HG03378 (cell line): ENCODE data around the gene BTBD16.

Source experiments
- ATAC-seq: cut with Tn5 transposase; IDR thresholded peaks from one replicate; pipeline ENCODE4 v1.9.1; 2021; ENCODE audit warnings: mild to moderate bottlenecking, moderate library complexity; ENCODE audit not compliant: unreplicated experiment

Gene BTBD16

GRCh38 chr10:122308417-122309141, 37.5 kb downstream of the BTBD16 start:
- ATAC-seq, result no peak

- ATAC-seq, result no peak
Observed at GRCh38 chr10:122310311-122311050, 39.4 kb downstream of the BTBD16 start.

- no peak for ATAC-seq
Observed at GRCh38 chr10:122311051-122311410, 39.9 kb downstream of the BTBD16 start.

- ATAC-seq, result no peak
Observed at GRCh38 chr10:122311716-122312115, 40.6 kb downstream of the BTBD16 start.

- ATAC-seq, result no peak
Observed at GRCh38 chr10:122316224-122316884, 45.3 kb downstream of the BTBD16 start.

GRCh38 chr10:122321960-122322359, 50.9 kb downstream of the BTBD16 start:
- ATAC-seq, result no peak

- ATAC-seq, result no peak
Observed at GRCh38 chr10:122323189-122323588, 52.1 kb downstream of the BTBD16 start.

GRCh38 chr10:122323941-122324675, 53.0 kb downstream of the BTBD16 start:
- ATAC-seq, result no peak

- ATAC-seq, result no peak
Observed at GRCh38 chr10:122325235-122325634, 54.1 kb downstream of the BTBD16 start.

- ATAC-seq, result no peak
Observed at GRCh38 chr10:122326385-122326784, 55.3 kb downstream of the BTBD16 start.

- ATAC-seq, result no peak
Observed at GRCh38 chr10:122326806-122327205, 55.7 kb downstream of the BTBD16 start.

GRCh38 chr10:122327237-122328206, 56.4 kb downstream of the BTBD16 start:
- no peak for ATAC-seq

GRCh38 chr10:122328676-122329075, 57.6 kb downstream of the BTBD16 start:
- no peak for ATAC-seq

- no peak for ATAC-seq
Observed at GRCh38 chr10:122329416-122329815, 58.3 kb downstream of the BTBD16 start.

GRCh38 chr10:122331100-122331499, 60.0 kb downstream of the BTBD16 start:
- no peak for ATAC-seq

- no peak for ATAC-seq
Observed at GRCh38 chr10:122331615-122332446, 60.7 kb downstream of the BTBD16 start.

GRCh38 chr10:122333037-122333436, 61.9 kb downstream of the BTBD16 start:
- ATAC-seq, result no peak

GRCh38 chr10:122336332-122336731, 65.2 kb downstream of the BTBD16 start:
- ATAC-seq, result no peak

GRCh38 chr10:122336961-122337360, 65.9 kb downstream of the BTBD16 start:
- ATAC-seq, result no peak
